ENCODE results near the gene MYO10.

MYO10 gene

GRCh38 chr5:16913187-16914107 is 22.6 kb downstream of the MYO10 start:
- DNase-seq = no peak

- no peak for DNase-seq
Measured at GRCh38 chr5:16912080-16912479, 24.0 kb downstream of the MYO10 start.

GRCh38 chr5:16909464-16909863 is 26.6 kb downstream of the MYO10 start:
- DNase-seq = no peak

GRCh38 chr5:16907270-16907669 is 28.8 kb downstream of the MYO10 start:
- no peak for DNase-seq

GRCh38 chr5:16906255-16906654 is 29.8 kb downstream of the MYO10 start:
- DNase-seq = no peak

- no peak for DNase-seq
Measured at GRCh38 chr5:16903480-16904300, 32.4 kb downstream of the MYO10 start.

- DNase-seq = no peak
Measured at GRCh38 chr5:16902846-16903245, 33.2 kb downstream of the MYO10 start.

GRCh38 chr5:16901021-16901644 is 35.0 kb downstream of the MYO10 start:
- DNase-seq = no peak

- DNase-seq = no peak
Measured at GRCh38 chr5:16899171-16899570, 36.9 kb downstream of the MYO10 start.

- DNase-seq = no peak
Measured at GRCh38 chr5:16897800-16898199, 38.3 kb downstream of the MYO10 start.

- no peak for DNase-seq
Measured at GRCh38 chr5:16897284-16897704, 38.8 kb downstream of the MYO10 start.

- DNase-seq = no peak
Measured at GRCh38 chr5:16896767-16897166, 39.3 kb downstream of the MYO10 start.

- no peak for DNase-seq
Measured at GRCh38 chr5:16894236-16895057, 41.6 kb downstream of the MYO10 start.

GRCh38 chr5:16891033-16891432 is 45.1 kb downstream of the MYO10 start:
- DNase-seq = no peak

GRCh38 chr5:16889972-16890519 is 46.0 kb downstream of the MYO10 start:
- DNase-seq = no peak

- DNase-seq = no peak
Measured at GRCh38 chr5:16889203-16889971, 46.7 kb downstream of the MYO10 start.

- no peak for DNase-seq
Measured at GRCh38 chr5:16888694-16889124, 47.4 kb downstream of the MYO10 start.

GRCh38 chr5:16886793-16887345 is 49.2 kb downstream of the MYO10 start:
- no peak for DNase-seq

- no peak for DNase-seq
Measured at GRCh38 chr5:16886366-16886736, 49.7 kb downstream of the MYO10 start.

- DNase-seq = no peak
Measured at GRCh38 chr5:16885635-16886365, 50.3 kb downstream of the MYO10 start.
